HG02571 (cell line): ENCODE data around the gene ARID3B.
"Not testable (repeated sequence)": the region's sequence is repeated elsewhere in the genome, so short reads cannot be mapped to it uniquely, and the experiment has no call there.

Source experiments
- ATAC-seq: cut with Tn5 transposase; IDR thresholded peaks from one replicate; pipeline ENCODE4 v1.9.1; 2021; ENCODE audit warnings: mild to moderate bottlenecking, moderate library complexity; ENCODE audit not compliant: unreplicated experiment

Gene ARID3B

GRCh38 chr15:74564182-74564581 is 23.2 kb downstream of the ARID3B start:
- ATAC-seq: no peak

GRCh38 chr15:74565381-74566085 is 24.5 kb downstream of the ARID3B start:
- ATAC-seq: no peak

GRCh38 chr15:74568594-74568993 is 27.6 kb downstream of the ARID3B start:
- ATAC-seq: no peak

- no peak for ATAC-seq
These were observed 28.7 kb downstream of the ARID3B start for GRCh38 chr15:74569731-74570070.

- ATAC-seq: no peak
These were observed 30.2 kb downstream of the ARID3B start for GRCh38 chr15:74571191-74571590.

GRCh38 chr15:74573987-74574386 is 33.0 kb downstream of the ARID3B start:
- ATAC-seq: no peak

- ATAC-seq: no peak
These were observed 37.5 kb downstream of the ARID3B start for GRCh38 chr15:74578496-74578994.

- no peak for ATAC-seq
These were observed 38.0 kb downstream of the ARID3B start for GRCh38 chr15:74579001-74579400.

GRCh38 chr15:74580538-74581350 is 39.7 kb downstream of the ARID3B start:
- no peak for ATAC-seq

- no peak for ATAC-seq
These were observed 43.2 kb downstream of the ARID3B start for GRCh38 chr15:74584204-74584603.

GRCh38 chr15:74584779-74585178 is 43.8 kb downstream of the ARID3B start:
- no peak for ATAC-seq

GRCh38 chr15:74585191-74585590 is 44.2 kb downstream of the ARID3B start:
- no peak for ATAC-seq

GRCh38 chr15:74585857-74586256 is 44.8 kb downstream of the ARID3B start:
- ATAC-seq: no peak

- no peak for ATAC-seq
These were observed 48.8 kb downstream of the ARID3B start for GRCh38 chr15:74589826-74590225.

- ATAC-seq: no peak
These were observed 51.2 kb downstream of the ARID3B start for GRCh38 chr15:74592222-74592621.

- no peak for ATAC-seq
These were observed 52.1 kb downstream of the ARID3B start for GRCh38 chr15:74593122-74593521.

GRCh38 chr15:74594455-74594854 is 53.4 kb downstream of the ARID3B start:
- no peak for ATAC-seq

- ATAC-seq: no peak
These were observed 54.3 kb downstream of the ARID3B start for GRCh38 chr15:74595271-74595670.

- ATAC-seq: not testable (repeated sequence)
These were observed 55.7 kb downstream of the ARID3B start for GRCh38 chr15:74596736-74597135.

GRCh38 chr15:74597146-74597705 is 56.2 kb downstream of the ARID3B start:
- ATAC-seq: not testable (repeated sequence)

- ATAC-seq: peak; percentile 83
These were observed 57.3 kb downstream of the ARID3B start for GRCh38 chr15:74598126-74598842.
